GM12878 (cell line): ENCODE results near the gene FDXACB1. TPM values are rescaled to one million over a fixed set of nuclear protein-coding genes. Genes with fewer than 3 reads are reported as not detected.

ENCODE experiments used
- ATAC-seq: fragments of 200-7000 bp; cut with Tn5 transposase; 3 replicates; pipeline ENCODE4 v1.9.1; 2020; ENCODE audit warnings: mild to moderate bottlenecking, moderate library complexity
- BruUV-seq: library from RNA; stranded (reverse); fragments of 400-500 nt; replicated peaks from 2 replicates; lab custom pipeline; 2021; lab: Mats Ljungman, UMichigan
- CTCF ChIA-PET: fragments of 300-600 bp; sonication (Branson Sonifier 250); formaldehyde crosslinking; extraction: SDS; loops from one replicate; lab custom pipeline; 2021; ENCODE audit warnings: inconsistent platforms; lab: Yijun Ruan, JAX
- POLR2A ChIA-PET: fragments of 350-600 bp; formaldehyde crosslinking; extraction: SDS; loops from one replicate; lab custom pipeline; 2021; ENCODE audit warnings: inconsistent platforms; lab: Charles Lee
- RAD21 ChIA-PET: fragments of 300-600 bp; sonication (Branson Sonifier 250); formaldehyde crosslinking; loops from one replicate; lab custom pipeline; 2023; ENCODE audit warnings: antibody characterized with exemption; ENCODE audit not compliant: unreplicated experiment; lab: Charles Lee
- SMC1A ChIA-PET: fragments of 300-600 bp; sonication (Branson Sonifier 250); formaldehyde crosslinking; loops from one replicate; lab custom pipeline; 2023; ENCODE audit not compliant: unreplicated experiment, uncharacterized antibody; lab: Charles Lee
- DNase-seq: peaks from one replicate; pipeline ENCODE4 v3.0.0-alpha.2; 2011; ENCODE audit warnings: low read depth, low spot score
- FAIRE-seq: peaks from 3 replicates; lab custom pipeline; 2011; peaks lifted over from hg19 to GRCh38; lab: Jason Lieb, UNC
- H2AFZ ChIP-seq: 2 replicates; pipeline ENCODE4 v1.6.0; 2011; ENCODE audit warnings: low read depth, low read length, control low read depth; ENCODE audit not compliant: control insufficient read depth
- H3K27ac ChIP-seq: 2 replicates; pipeline ENCODE4 v1.5.1; 2011; ENCODE audit warnings: control low read depth; ENCODE audit not compliant: control insufficient read depth, insufficient read depth
- H3K27me3 ChIP-seq, 2 experiments: replicated peaks in 1 of 2; 2 replicates each; pipeline versions ENCODE4 v1.6.0 to v1.6.1; 2011; ENCODE audit warnings: low read length in 1 of 2; ENCODE audit not compliant: control insufficient read depth in 2 of 2, insufficient read depth in 2 of 2
- H3K36me3 ChIP-seq, 2 experiments: 2 replicates each; pipeline ENCODE4 v1.5.1; 2011; ENCODE audit warnings: low read length in 1 of 2; ENCODE audit not compliant: control insufficient read depth in 2 of 2, insufficient read depth in 2 of 2
- H3K4me1 ChIP-seq: 2 replicates; pipeline ENCODE4 v1.6.1; 2011; ENCODE audit warnings: mild to moderate bottlenecking, low read length, moderate library complexity, mixed read lengths; ENCODE audit not compliant: control insufficient read depth, insufficient read depth
- H3K4me2 ChIP-seq: 2 replicates; pipeline ENCODE4 v1.6.0; 2011; ENCODE audit warnings: control low read depth; ENCODE audit not compliant: control insufficient read depth, insufficient read depth
- H3K4me3 ChIP-seq: fragments of 200-600 bp; sonication (generic); 2 replicates; pipeline ENCODE4 v1.5.1; 2016
- H3K79me2 ChIP-seq: 2 replicates; pipeline ENCODE4 v1.6.0; 2011; ENCODE audit warnings: low read length; ENCODE audit not compliant: control insufficient read depth, insufficient read depth
- H3K9ac ChIP-seq: 2 replicates; pipeline ENCODE4 v1.8.0; 2011; ENCODE audit warnings: low read length, control low read depth, mixed read lengths; ENCODE audit not compliant: control insufficient read depth, insufficient read depth
- H3K9me3 ChIP-seq: replicated peaks from 3 replicates; pipeline ENCODE4 v1.5.1; 2011; ENCODE audit warnings: mild to moderate bottlenecking, low read length; ENCODE audit not compliant: control insufficient read depth, insufficient read depth
- H4K20me1 ChIP-seq: 2 replicates; pipeline ENCODE4 v1.6.0; 2011; ENCODE audit not compliant: control insufficient read depth, insufficient read depth
- CHD4 ChIP-seq: fragments of 200-600 bp; sonication (generic); IDR thresholded peaks from 2 replicates; pipeline ENCODE4 v1.6.1; 2016; ENCODE audit warnings: mild to moderate bottlenecking
- EP300 ChIP-seq, 2 experiments: fragments of 150-350 bp in 1 of 2; IDR thresholded peaks; 2 replicates each; pipeline ENCODE4 v1.6.1; 2011 to 2012; ENCODE audit warnings: low read depth in 2 of 2, low read length in 2 of 2, borderline replicate concordance in 1 of 2, improper control_type of control experiment in 1 of 2, inconsistent platforms in 1 of 2; ENCODE audit not compliant: control insufficient read depth in 1 of 2
- HCFC1 ChIP-seq: fragments of 150-350 bp; IDR thresholded peaks from 2 replicates; pipeline ENCODE4 v1.6.1; 2014; ENCODE audit warnings: low read length
- IKZF2 ChIP-seq, 2 experiments: fragments of 450-650 bp; IDR thresholded peaks; 2 replicates each; pipeline ENCODE4 v1.6.1; 2017; ENCODE audit warnings: mild to moderate bottlenecking in 2 of 2, moderate library complexity in 2 of 2
- MTA3 ChIP-seq: IDR thresholded peaks from 2 replicates; pipeline ENCODE4 v1.6.1; 2012; ENCODE audit warnings: low read length, inconsistent platforms, borderline replicate concordance
- MYC ChIP-seq: IDR thresholded peaks from 2 replicates; pipeline ENCODE4 v1.6.1; 2011; ENCODE audit warnings: mild to moderate bottlenecking, low read length, moderate library complexity, inconsistent platforms; ENCODE audit not compliant: insufficient read depth, insufficient replicate concordance, insufficient read length, severe bottlenecking
- NBN ChIP-seq: fragments of 450-650 bp; IDR thresholded peaks from 2 replicates; pipeline ENCODE4 v1.6.1; 2016
- NR2C2 ChIP-seq: IDR thresholded peaks from 2 replicates; pipeline ENCODE4 v1.6.1; 2011; ENCODE audit warnings: borderline replicate concordance, low read depth; ENCODE audit not compliant: control insufficient read depth, insufficient read length
- PKNOX1 ChIP-seq: fragments of 450-650 bp; IDR thresholded peaks from 2 replicates; pipeline ENCODE4 v1.6.1; 2016; ENCODE audit warnings: mild to moderate bottlenecking
- REST ChIP-seq: IDR thresholded peaks from 2 replicates; pipeline ENCODE4 v1.6.1; 2012; ENCODE audit warnings: mild to moderate bottlenecking, low read depth, low read length
- RUNX3 ChIP-seq: IDR thresholded peaks from 2 replicates; pipeline ENCODE4 v1.6.1; 2012; ENCODE audit warnings: low read length, inconsistent platforms
- SKIL ChIP-seq: fragments of 450-650 bp; IDR thresholded peaks from 2 replicates; pipeline ENCODE4 v1.6.1; 2017; ENCODE audit warnings: mild to moderate bottlenecking, low read depth, inconsistent platforms; ENCODE audit not compliant: poor library complexity, severe bottlenecking
- ZNF687 ChIP-seq: fragments of 450-650 bp; IDR thresholded peaks from 2 replicates; pipeline ENCODE4 v1.6.1; 2017; ENCODE audit warnings: mild to moderate bottlenecking, moderate library complexity
- WGBS: methylation state at CpG from one replicate; pipeline ENCODE4 v1.1.6; 2016; ENCODE audit warnings: low lambda C conversion rate; ENCODE audit not compliant: insufficient replicate concordance, insufficient coverage; ENCODE audit errors: missing lambda C conversion rate; 5-methylcytosine and 5-hydroxymethylcytosine counted together
- in situ Hi-C: fragments of 300-500 bp; cut with MboI; formaldehyde crosslinking; loops from 9 replicates; pipeline ENCODE4 v1.14.3; 2018; ENCODE audit warnings: mixed read lengths
- intact Hi-C: fragments of 100-400 bp; cut with micrococcal nuclease; formaldehyde crosslinking; loops from one replicate; pipeline ENCODE4 v1.14.2; 2022; ENCODE audit not compliant: unreplicated experiment
- polyA plus RNA-seq, 11 experiments: library from polyadenylated mRNA; depleted of rRNA in 4 of 11; unstranded in 6 of 11; stranded (reverse) in 5 of 11; fragments of >200 nt; fragmentation: Nextera tagmentation in 4 of 11; fragmentation: Illumina TruSeq in 1 of 11; extraction: Ambion mirVana in 4 of 11; extraction: Trizol in 1 of 11; gene quantifications; 1 replicate in 1 of 11; 2 replicates in 10 of 11; pipeline versions ENCODE4 v1.2.1 to v1.2.3, GENCODE V29; 2011 to 2016; ENCODE audit warnings: inconsistent platforms in 2 of 11, missing spikeins in 2 of 11, low read depth in 1 of 11
- total RNA-seq, 4 experiments: library from RNA; depleted of rRNA in 3 of 4; stranded (reverse); fragments of >200 nt in 3 of 4; fragmentation: Illumina TruSeq in 1 of 4; extraction: Trizol in 1 of 4; gene quantifications; 2 replicates each; pipeline versions ENCODE4 v1.2.1 to v1.2.3, GENCODE V29; 2013 to 2021

FDXACB1 gene
- total and polyA plus RNA-seq, 10 of the 15 experiments (the other 5 are each of a cell fraction or from before 2014, with no cell fraction given): 7.4 to 13.3 (median 9.7) TPM

GRCh38 chr11:111913997-111914396, 35.0 kb upstream of the FDXACB1 start:
- DNase-seq (no peak), ATAC-seq (no peak), FAIRE-seq (no peak)
- ChIA-PET CTCF (interaction anchor here (0.6 to 1.6 kb wide), 3 partner anchors 18 to 68 kb away, joined by 3 to 7 read pairs (median 3); no protein-coding TSS in a partner anchor), POLR2A (no interaction called here), SMC1A (interaction anchor here (1.5 kb wide), 1 partner anchor 18 kb away, joined by 3 read pairs; no protein-coding TSS in a partner anchor), RAD21 (no interaction called here)
- WGBS: 25% methylated on average over 4 of the region's 4 CpGs
- H3K4me1 ChIP-seq: no peaks in the 10 kb centered on the region
- H3K4me2 ChIP-seq: no peak overlapping the region
- H4K20me1 ChIP-seq: no peaks in the 10 kb centered on the region
- H3K36me3 ChIP-seq: no peaks in the 10 kb centered on the region
- no peak overlapping the region for H3K9ac ChIP-seq
- no peaks in the 10 kb centered on the region for H3K79me2 ChIP-seq
- no peak overlapping the region for H3K4me3 ChIP-seq
- BruUV-seq: no TSS peak
- H2AFZ ChIP-seq: no peak overlapping the region
- intact Hi-C loops (no loop called here), in situ Hi-C loops (no loop called here)
- H3K9me3 ChIP-seq: no peaks in the 10 kb centered on the region
- no peaks in the 10 kb centered on the region; a peak in 2 of 4 replicates for H3K27me3 ChIP-seq
- no peak overlapping the region for H3K27ac ChIP-seq
- TF ChIP-seq EP300 (IDR thresholded peaks at IDR 0.05; ENCODE audit: borderline replicate concordance in 1 of 2, control insufficient read depth in 1 of 2, low read depth in 2 of 2, low read length in 2 of 2): no peak
- TF ChIP-seq NBN: no peak
- TF ChIP-seq REST: no peak
- TF ChIP-seq ZNF687: no peak
- TF ChIP-seq CHD4: no peak
- no peak for TF ChIP-seq MTA3
- no peak for TF ChIP-seq MYC
- no peak for TF ChIP-seq PKNOX1
- no peak for TF ChIP-seq RUNX3
- no peak for TF ChIP-seq IKZF2 (IDR thresholded peaks at IDR 0.05)
- TF ChIP-seq NR2C2: no peak
- no peak for TF ChIP-seq HCFC1
- no peak for TF ChIP-seq SKIL
